ENCODE data around the gene HECW1. TPM values are rescaled to one million over a fixed set of nuclear protein-coding genes. Genes with fewer than 3 reads are reported as not detected.

The HECW1 gene
- total and polyA plus RNA-seq, 2 experiments from 2014 or later, result 2.0 to 4.8 TPM

- DNase-seq, result peak; percentile 90
- Histone ChIP-seq H3K4me1 (ENCODE audit: insufficient read depth) (peaks cover 50% of the 10 kb centered on the region), H3K9me3 (ENCODE audit: low read depth) (no peaks in the 10 kb centered on the region), H4K20me1 (ENCODE audit: insufficient read depth) (no peaks in the 10 kb centered on the region), H3K36me3 (ENCODE audit: low read depth) (no peaks in the 10 kb centered on the region), H3K9ac (no peak overlapping the region), H3K79me2 (ENCODE audit: insufficient read depth) (no peaks in the 10 kb centered on the region), H2AFZ (no peak overlapping the region), H3K9me2 (ENCODE audit: insufficient read depth) (no peaks in the 10 kb centered on the region), H3K4me2 (ENCODE audit: unreplicated experiment) (peak overlapping the region; percentile 77), H3K27ac (peak overlapping the region; percentile 62), H3K4me3 (0 out of 2 replicates have a peak overlapping the region, but pooled peaks have one; percentile 11), H3K27me3 (replicated peaks; ENCODE audit: insufficient read depth) (no peaks in the 10 kb centered on the region), H3F3A (ENCODE audit: insufficient read depth) (peaks cover 30% of the 10 kb centered on the region)
- TF ChIP-seq EZH2 (IDR thresholded peaks at IDR 0.05; ENCODE audit: insufficient read depth, poor library complexity, severe bottlenecking), result no peak
- peak; percentile 97 for TF ChIP-seq EZH2phosphoT487 (IDR thresholded peaks at IDR 0.05; ENCODE audit: insufficient read depth, low read depth)
- 34 to 35% methylated on average over 6 of the region's 6 CpGs for WGBS, 2 experiments (ENCODE audit: low coverage in 1 of 2, low lambda C conversion rate in 2 of 2, missing lambda C conversion rate in 2 of 2)
- in situ Hi-C loops (cut with MboI), result no loop called here
Observed at GRCh38 chr7:43535810-43536585, 423.6 kb downstream of the HECW1 start.

GRCh38 chr7:43536773-43537172 lies 424.3 kb downstream of the HECW1 start:
- no peaks in the 10 kb centered on the region for H3K9me2 ChIP-seq (ENCODE audit: insufficient read depth)
- H3K27ac ChIP-seq, result no peak overlapping the region
- no peak for TF ChIP-seq EZH2 (IDR thresholded peaks at IDR 0.05; ENCODE audit: insufficient read depth, poor library complexity, severe bottlenecking)
- no peak for TF ChIP-seq EZH2phosphoT487 (IDR thresholded peaks at IDR 0.05; ENCODE audit: insufficient read depth, low read depth)
- no peaks in the 10 kb centered on the region for H4K20me1 ChIP-seq (ENCODE audit: insufficient read depth)
- H3K79me2 ChIP-seq (ENCODE audit: insufficient read depth), result no peaks in the 10 kb centered on the region
- H3F3A ChIP-seq (ENCODE audit: insufficient read depth), result peaks cover 30% of the 10 kb centered on the region
- H3K4me3 ChIP-seq, result no peak overlapping the region
- H3K4me1 ChIP-seq (ENCODE audit: insufficient read depth), result peaks cover 50% of the 10 kb centered on the region
- no peak overlapping the region for H3K9ac ChIP-seq
- no peaks in the 10 kb centered on the region for H3K27me3 ChIP-seq (replicated peaks; ENCODE audit: insufficient read depth)
- in situ Hi-C loops (cut with MboI), result no loop called here
- 49 to 52% methylated on average over 13 to 15 of the region's 15 CpGs for WGBS, 2 experiments (ENCODE audit: low coverage in 1 of 2, low lambda C conversion rate in 2 of 2, missing lambda C conversion rate in 2 of 2)
- peak overlapping the region; percentile 77 for H3K4me2 ChIP-seq (ENCODE audit: unreplicated experiment)
- no peaks in the 10 kb centered on the region for H3K9me3 ChIP-seq (ENCODE audit: low read depth)
- H3K36me3 ChIP-seq (ENCODE audit: low read depth), result no peaks in the 10 kb centered on the region
- H2AFZ ChIP-seq, result no peak overlapping the region
- no peak for DNase-seq

GRCh38 chr7:43537765-43538403 lies 425.4 kb downstream of the HECW1 start:
- Histone ChIP-seq H3K27me3 (replicated peaks; ENCODE audit: insufficient read depth) (no peaks in the 10 kb centered on the region), H3K9me2 (ENCODE audit: insufficient read depth) (no peaks in the 10 kb centered on the region), H3K79me2 (ENCODE audit: insufficient read depth) (no peaks in the 10 kb centered on the region), H3F3A (ENCODE audit: insufficient read depth) (peaks cover 30% of the 10 kb centered on the region), H3K27ac (no peak overlapping the region), H3K9ac (no peak overlapping the region), H3K9me3 (ENCODE audit: low read depth) (no peaks in the 10 kb centered on the region), H4K20me1 (ENCODE audit: insufficient read depth) (no peaks in the 10 kb centered on the region), H3K4me1 (ENCODE audit: insufficient read depth) (peaks cover 50% of the 10 kb centered on the region), H3K4me2 (ENCODE audit: unreplicated experiment) (no peak overlapping the region), H2AFZ (no peak overlapping the region), H3K4me3 (no peak overlapping the region), H3K36me3 (ENCODE audit: low read depth) (no peaks in the 10 kb centered on the region)
- peak; percentile 29 for DNase-seq
- in situ Hi-C loops (cut with MboI), result no loop called here
- TF ChIP-seq EZH2phosphoT487 (IDR thresholded peaks at IDR 0.05; ENCODE audit: insufficient read depth, low read depth) (no peak), EZH2 (IDR thresholded peaks at IDR 0.05; ENCODE audit: insufficient read depth, poor library complexity, severe bottlenecking) (no peak)
- WGBS, 2 experiments (ENCODE audit: low coverage in 1 of 2, low lambda C conversion rate in 2 of 2, missing lambda C conversion rate in 2 of 2), result 91 to 93% methylated on average over 9 of the region's 9 CpGs

- Histone ChIP-seq H3K4me1 (ENCODE audit: insufficient read depth) (peaks cover 48% of the 10 kb centered on the region), H3K9ac (no peak overlapping the region), H3F3A (ENCODE audit: insufficient read depth) (peaks cover 30% of the 10 kb centered on the region), H2AFZ (no peak overlapping the region), H3K79me2 (ENCODE audit: insufficient read depth) (no peaks in the 10 kb centered on the region), H3K9me2 (ENCODE audit: insufficient read depth) (no peaks in the 10 kb centered on the region), H3K27me3 (replicated peaks; ENCODE audit: insufficient read depth) (no peaks in the 10 kb centered on the region), H3K36me3 (ENCODE audit: low read depth) (no peaks in the 10 kb centered on the region), H4K20me1 (ENCODE audit: insufficient read depth) (no peaks in the 10 kb centered on the region), H3K27ac (no peak overlapping the region), H3K4me2 (ENCODE audit: unreplicated experiment) (no peak overlapping the region), H3K9me3 (ENCODE audit: low read depth) (no peaks in the 10 kb centered on the region), H3K4me3 (no peak overlapping the region)
- 96 to 97% methylated on average over 4 of the region's 4 CpGs for WGBS, 2 experiments (ENCODE audit: low coverage in 1 of 2, low lambda C conversion rate in 2 of 2, missing lambda C conversion rate in 2 of 2)
- TF ChIP-seq EZH2 (IDR thresholded peaks at IDR 0.05; ENCODE audit: insufficient read depth, poor library complexity, severe bottlenecking), result no peak
- TF ChIP-seq EZH2phosphoT487 (IDR thresholded peaks at IDR 0.05; ENCODE audit: insufficient read depth, low read depth), result no peak
- DNase-seq, result no peak
- in situ Hi-C loops (cut with MboI), result no loop called here
Observed at GRCh38 chr7:43538404-43538771, 425.9 kb downstream of the HECW1 start.
